ENCODE data around the gene TPRN.

DNA sequence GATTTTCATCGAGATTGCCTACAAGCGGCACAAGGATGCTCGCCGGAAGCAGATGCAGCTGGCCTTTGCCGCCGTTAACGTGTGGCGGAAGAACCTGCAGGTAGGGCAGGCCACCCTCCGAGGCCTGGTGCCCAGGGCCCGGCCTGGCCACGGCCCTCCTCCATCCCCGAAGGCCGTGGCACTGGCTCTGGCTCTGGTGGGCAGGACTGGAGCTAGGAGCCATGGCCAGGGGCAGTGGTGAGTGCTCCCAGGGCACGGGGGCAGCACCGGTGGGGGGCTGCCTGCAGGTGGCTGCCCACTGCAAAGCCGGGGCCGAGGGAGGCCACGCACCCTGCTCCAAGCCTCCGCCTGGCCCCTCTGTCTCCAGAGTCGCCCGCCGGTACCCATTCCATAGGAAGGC, 36.7 kb downstream of the TPRN start:
- TF ChIP-seq, protein P1, sequence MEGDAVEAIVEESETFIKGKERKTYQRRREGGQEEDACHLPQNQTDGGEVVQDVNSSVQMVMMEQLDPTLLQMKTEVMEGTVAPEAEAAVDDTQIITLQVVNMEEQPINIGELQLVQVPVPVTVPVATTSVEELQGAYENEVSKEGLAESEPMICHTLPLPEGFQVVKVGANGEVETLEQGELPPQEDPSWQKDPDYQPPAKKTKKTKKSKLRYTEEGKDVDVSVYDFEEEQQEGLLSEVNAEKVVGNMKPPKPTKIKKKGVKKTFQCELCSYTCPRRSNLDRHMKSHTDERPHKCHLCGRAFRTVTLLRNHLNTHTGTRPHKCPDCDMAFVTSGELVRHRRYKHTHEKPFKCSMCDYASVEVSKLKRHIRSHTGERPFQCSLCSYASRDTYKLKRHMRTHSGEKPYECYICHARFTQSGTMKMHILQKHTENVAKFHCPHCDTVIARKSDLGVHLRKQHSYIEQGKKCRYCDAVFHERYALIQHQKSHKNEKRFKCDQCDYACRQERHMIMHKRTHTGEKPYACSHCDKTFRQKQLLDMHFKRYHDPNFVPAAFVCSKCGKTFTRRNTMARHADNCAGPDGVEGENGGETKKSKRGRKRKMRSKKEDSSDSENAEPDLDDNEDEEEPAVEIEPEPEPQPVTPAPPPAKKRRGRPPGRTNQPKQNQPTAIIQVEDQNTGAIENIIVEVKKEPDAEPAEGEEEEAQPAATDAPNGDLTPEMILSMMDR (IDR thresholded peaks at IDR 0.05) = no peak
- TF ChIP-seq ZFX (IDR thresholded peaks at IDR 0.05; ENCODE audit: borderline replicate concordance) = no peak

Measured in 22Rv1 (cell line).